CD4-positive, alpha-beta T cell treated with Interleukin-17A for 1 hour (primary cell): Measurements from ENCODE around the gene CATSPER1.
"Not testable (repeated sequence)": the region's sequence is repeated elsewhere in the genome, so short reads cannot be mapped to it uniquely, and the experiment has no call there.

Experiments
- DNase-seq: peaks from one replicate; pipeline ENCODE4 v3.0.0-alpha.2; 2020

Gene CATSPER1

DNA sequence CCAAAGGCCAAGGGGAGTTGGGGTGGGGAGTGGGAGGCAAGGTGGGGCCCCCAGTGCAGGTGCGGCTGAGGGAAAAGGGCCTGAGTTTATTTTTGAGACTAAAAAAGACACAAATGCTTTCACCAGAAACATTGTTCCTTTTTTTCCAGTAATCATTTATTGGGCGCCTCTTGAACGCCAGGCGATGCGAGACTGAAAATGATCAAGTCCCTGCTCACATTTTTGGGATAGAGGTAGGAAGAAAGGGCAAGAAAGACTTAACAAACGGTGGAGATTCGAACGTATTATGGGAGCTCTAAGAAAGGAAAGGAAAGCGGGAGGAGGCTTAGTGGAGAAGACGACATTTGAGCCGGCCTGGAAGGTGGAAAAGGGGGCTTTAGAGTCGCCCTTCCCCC lies 25.1 kb upstream of the CATSPER1 start:
- no peak for DNase-seq

DNA sequence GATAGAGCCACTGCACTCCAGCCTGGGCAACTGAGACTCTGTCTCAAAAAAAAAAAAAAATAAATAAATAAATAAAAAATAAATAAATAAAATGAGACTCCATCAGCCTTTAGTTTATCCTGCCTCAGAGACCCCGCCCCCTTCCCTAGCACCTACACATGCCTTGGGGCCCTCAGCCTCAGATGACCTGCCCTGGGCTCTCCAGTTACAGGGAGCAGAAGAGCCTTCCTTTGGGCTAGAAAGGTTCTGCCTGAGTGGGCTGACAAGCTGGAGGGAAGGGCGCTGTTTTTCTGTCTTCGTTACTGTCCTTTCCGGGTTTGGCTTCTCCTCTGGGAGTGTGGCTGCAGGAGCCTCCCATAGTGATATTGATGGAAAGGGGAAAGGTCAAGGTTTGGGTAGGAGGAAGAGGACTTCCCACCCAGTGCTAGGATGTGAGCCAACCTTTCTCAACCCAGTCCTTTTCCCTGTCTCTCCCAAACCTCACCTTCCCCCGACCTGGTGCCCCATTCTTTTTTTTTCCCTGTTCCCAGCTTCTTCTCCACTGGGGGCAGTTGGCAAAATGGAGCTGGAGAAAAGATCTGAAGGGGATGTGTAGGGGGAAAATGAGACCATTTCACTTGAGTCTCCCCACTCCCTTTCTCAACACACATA lies 24.4 kb upstream of the CATSPER1 start:
- DNase-seq = no peak

DNA sequence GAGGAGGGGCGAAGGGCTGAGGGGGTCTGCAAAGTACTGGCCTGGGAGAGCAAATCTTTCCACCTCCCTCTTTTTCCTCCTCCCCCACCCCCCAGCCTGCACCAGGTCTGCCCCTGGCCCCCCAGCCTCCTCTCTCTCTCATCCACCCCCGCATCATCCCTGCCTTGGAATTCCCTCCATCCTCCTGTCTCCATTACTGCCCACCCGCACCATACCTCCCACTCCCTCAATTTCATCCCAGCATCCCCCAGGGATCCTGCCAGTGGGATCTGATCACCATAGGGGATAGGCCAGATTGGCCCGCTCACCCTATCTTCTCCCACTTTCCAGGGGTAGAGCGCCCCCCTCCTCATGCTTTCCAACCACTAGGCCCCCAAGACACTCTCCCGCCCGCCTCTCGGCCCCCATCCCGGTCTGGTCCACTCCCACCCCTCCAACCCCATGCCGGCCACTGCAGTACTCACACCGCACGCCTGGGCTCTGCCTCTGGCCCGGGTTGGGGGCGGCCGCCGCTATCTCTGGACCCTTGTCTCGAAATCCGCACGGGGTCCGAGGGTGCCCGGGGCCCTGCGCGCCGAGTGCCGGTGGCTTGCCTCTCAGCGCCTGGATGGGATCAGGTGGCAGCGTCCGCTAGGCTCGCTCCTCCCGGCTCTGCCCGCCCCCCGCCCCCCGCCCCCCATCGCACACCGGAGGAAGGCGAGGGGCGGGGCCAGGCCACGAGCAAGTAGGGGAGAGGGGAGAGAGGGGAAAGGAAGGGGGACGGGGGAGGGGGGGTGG lies 22.5 kb upstream of the CATSPER1 start, which contains the start of gene GAL3ST3:
GAL3ST3 (minus strand) TSS at position 615 of the 777 bp plus-strand sequence. CDS start 3,746 bp downstream, outside the sequence.
- DNase-seq = no peak

DNA sequence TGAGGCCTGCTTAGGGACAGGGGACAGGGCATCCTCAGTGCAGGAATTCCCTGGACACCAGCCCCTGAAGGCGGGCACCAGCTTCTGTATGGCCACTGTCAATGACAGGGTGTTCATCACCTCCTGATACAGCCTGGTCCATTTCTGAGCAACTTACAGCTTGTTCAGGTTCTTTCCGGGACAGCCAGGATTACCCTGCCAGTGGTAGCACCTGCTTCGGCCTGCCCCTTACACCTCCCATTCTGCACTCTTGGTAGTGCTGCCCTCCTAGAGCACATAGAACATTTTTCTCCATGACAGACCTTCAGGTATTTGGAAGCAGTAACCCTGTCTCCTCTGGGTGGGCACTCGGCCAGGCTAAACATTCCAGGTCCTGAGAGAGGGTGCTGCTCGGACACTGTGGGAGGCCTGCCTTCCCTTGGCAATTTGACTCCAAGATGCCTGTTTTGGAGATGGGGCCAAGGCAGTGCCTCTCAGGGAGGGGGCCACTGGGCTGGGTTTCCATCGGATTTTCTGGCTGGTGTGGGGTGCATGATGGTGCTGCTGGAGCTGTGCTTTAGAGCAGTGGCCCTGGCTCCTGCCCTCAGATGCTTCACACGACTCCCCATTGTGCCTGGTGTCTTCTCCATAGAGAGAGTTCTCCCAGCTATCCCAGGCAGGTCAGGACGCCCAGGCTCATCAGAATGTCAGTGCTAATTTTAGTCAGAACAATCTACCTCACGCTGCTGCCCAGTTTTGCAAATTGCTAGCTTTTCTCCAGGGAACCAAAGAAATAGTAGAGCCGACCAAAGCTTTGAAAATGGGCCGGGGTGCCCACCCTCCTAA lies 21.5 kb upstream of the CATSPER1 start:
- no peak for DNase-seq

DNA sequence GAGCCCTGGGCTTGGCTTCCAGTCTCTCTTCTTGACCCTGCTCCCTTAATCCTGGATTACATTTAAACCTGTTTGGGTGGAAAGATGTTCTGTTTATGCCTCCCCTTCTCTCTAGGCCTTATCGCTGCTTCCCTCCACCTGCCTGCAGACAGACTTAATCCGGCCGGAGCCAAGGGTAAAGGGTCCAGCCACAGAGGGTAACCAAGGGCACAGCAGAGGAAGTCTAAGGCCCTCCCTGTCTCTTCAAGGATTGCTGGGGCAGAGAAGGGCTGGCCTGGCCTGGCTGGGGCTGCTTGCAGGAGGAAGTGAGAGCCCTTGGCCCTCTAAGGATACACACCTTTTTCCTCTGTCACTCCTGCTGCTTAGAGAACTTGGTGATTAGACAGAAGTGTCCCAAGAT lies 20.6 kb upstream of the CATSPER1 start:
- no peak for DNase-seq

DNA sequence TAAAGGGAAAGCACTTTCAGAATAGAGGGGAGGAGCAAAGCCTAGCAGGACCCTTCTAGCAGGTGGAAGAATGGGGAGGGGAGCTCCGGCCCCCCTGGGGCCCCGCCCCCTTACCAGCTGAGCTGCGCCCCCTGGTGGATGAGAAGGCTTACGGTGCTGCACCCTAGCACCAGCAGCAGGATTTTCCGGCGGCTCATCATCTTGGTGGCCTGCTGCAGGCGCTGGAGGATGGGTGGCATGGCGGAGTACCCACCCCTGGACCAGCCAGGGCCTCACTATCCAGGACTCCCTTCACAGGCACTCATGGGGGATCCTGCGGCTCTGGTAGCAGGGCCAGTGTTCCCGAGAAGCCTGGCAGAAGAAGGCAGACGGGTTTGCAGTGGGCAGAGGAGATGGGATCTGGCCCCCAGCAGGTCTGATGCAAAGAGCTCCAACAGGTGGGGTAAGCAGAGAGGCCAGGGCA lies 18.9 kb upstream of the CATSPER1 start:
- peak; percentile 86 for DNase-seq

DNA sequence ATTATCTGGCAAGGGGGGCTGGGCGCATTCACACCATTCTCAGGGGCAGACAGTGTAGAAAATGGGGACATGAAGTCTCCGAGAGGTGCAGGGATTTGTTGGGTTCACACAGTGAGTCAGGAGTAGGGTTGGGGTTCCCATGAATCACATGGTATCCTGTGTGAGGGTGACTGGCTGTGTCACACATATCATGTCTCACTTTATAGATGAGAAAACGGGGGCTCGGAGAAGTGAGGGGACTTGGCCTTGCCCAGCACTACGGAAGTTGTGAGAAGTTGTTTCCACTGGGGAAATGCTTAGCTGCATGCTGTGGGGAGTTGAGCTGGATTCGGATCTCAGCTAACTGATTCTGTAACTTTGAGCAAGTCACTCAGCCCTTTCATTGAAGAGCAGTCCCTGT lies 18.5 kb upstream of the CATSPER1 start:
- no peak for DNase-seq

DNA sequence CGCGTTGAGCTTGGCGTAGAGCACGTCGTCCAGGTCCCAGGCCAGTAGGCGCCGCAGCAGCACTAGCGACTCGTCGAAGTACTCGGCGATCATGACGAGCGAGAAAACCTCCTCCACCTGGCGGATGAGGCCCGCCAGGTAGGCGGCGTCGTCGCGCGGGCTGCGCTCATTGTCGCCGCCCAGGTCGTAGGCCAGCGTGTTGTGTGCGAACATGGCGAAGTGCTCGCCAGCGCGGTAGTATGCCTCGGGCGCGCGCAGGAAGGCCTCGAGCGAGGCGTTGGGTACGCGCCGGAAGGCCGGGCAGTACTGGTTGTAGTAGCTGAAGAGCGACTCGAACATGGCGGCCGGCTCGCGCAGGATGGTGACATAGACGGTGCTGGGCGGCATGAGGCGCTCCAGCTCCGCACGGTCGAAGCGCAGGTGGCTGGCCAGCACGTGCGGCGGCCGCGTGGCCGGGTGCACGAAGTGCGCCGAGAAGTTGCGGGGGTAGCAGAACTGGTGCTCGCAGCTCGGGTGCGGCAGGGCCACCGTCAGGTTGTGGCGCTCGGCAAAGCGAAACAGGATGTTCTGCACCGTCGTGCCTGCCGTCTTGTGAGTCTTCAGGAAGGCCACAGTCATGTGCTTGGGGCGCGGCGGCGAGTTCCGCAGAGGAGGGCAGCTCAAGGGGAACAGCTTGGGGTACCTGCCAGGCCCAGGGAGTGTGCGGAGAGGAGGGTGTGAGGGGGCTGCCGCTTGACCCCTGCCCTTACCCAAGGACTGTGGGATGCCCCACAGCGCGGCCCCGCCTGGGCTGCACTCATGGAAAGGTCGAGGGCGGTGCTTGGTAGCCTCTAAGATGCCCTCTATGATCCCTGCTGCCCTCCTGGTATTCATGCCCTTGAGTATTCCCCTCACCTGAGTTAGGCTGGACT lies 17.0 kb upstream of the CATSPER1 start:
- DNase-seq = no peak

DNA sequence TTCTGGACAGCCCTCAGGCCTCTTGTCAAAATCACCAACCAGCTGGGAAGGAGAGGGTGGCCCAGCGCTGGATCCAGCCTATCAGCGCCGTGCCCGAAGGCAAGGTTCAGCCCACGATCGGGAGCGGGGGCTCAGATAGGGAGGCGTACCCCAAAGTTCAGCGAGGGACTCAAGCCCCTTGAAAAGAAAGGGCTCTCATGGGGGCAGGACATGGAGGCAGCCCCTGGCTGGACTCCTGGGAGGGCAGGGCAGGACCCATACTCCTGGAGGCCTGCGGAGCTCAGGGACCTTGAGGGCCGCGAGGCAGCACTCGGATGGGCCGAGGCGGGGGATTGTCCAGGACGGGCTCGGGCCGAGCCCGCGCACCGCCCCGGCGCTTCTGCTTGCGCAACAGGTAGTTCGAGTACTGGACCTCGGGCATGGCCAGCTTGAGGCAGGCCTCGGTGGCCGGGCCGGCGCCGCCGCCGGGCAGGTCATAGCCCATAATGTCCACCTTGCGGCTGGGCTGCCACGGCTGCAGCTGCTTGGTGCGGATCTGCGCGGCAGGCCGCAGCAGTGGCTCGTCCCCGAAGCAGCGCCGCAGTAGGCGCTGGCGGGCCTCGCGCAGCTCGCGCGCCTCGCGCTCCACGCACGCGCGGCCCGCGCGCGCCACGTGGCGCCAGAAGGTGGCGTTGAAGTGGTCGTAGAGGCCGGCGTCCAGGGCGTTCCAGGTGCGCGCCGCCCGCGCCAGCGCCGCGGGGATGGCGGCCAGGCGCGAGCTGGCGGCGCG lies 16.1 kb upstream of the CATSPER1 start:
- no peak for DNase-seq

DNA sequence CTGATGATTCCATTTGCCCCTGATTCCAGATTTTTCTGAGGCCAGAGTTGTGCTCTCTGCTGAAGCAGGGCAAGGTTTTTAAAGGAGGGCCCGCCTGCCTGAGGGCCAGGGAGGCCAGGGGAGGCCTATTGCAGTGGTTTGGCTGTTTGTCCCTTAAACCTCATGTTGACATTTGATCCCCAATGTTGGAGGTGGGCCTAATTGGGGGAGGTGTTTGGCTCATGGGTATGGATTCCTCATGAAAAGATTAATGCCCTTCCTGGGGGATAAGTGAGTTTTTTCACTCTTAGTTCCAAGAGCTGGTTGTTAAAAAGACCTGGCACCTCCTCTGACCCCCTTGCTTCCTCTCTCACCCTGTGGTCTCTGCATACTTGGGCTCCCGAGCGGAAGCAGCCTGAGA lies 13.5 kb upstream of the CATSPER1 start:
- DNase-seq = no peak

DNA sequence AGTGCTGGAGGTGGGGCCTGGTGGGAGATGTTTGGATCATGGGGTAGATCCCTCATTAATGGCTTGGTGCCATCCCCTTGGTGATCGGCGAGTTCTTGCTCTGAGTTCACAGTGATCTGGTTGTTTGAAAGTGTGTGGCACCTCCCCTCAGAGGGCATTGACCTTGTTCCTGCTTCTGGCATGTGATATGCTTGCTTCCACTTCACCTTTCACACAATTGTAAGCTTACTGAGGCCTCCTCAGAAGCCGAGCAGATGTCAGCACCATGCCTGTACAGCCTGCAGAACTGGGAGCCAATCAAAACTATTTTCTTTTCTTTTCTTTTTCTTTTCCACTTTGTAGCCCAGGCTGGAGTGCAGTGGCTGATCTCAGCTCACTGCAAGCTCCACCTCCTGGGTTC lies 11.0 kb upstream of the CATSPER1 start:
- no peak for DNase-seq

DNA sequence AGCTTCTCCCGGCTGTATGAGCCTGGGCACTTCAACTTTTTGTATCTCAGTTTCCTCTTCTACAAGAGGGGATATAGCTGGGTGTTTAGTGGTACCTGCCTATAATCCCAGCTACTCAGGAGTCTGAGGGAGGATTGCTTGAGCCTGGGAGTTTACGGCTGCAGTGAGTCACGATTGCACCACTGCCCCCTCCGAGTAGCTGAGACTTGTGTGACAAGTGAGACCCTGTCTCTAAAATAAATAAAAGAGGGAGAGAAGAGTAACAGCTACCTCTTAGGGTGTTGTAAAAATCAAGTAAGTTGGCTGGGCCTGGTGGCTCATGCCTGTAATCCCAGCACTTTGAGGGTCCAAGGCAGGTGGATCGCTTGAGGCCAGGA lies 10.0 kb upstream of the CATSPER1 start:
- no peak for DNase-seq

DNA sequence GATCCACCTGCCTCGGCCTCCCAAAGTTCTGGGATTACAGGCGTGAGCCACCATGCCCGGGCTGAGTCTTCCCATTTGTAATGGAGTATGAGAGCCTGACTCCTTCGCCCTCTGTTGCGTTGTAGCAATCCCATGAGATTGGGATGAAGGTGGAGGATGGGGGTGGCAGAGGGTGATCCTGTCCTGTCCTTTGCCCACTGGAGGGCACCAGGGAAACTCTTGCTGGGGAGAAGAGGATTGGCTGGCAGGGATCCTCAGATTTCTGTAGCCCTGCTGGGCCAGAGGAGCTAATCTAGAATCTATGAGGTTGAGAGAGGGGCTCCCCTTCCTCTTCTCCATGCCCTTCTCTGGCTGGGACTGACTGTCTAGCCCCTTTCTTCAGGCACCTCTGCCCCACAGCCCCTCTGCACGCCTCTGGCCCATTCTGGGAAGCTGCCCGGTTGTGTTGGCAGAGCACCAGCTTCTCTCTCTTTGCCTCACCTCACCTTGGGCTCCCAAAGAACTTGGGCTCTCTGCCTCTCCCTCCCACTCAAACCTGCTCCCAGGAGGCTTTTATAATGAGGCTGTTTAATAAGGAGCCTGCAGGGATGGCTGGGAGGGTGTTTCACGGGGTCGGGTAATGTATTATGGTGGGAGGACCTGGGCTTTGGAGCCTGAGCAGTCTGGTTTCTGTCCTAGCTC lies 9.5 kb upstream of the CATSPER1 start:
- DNase-seq = no peak

DNA sequence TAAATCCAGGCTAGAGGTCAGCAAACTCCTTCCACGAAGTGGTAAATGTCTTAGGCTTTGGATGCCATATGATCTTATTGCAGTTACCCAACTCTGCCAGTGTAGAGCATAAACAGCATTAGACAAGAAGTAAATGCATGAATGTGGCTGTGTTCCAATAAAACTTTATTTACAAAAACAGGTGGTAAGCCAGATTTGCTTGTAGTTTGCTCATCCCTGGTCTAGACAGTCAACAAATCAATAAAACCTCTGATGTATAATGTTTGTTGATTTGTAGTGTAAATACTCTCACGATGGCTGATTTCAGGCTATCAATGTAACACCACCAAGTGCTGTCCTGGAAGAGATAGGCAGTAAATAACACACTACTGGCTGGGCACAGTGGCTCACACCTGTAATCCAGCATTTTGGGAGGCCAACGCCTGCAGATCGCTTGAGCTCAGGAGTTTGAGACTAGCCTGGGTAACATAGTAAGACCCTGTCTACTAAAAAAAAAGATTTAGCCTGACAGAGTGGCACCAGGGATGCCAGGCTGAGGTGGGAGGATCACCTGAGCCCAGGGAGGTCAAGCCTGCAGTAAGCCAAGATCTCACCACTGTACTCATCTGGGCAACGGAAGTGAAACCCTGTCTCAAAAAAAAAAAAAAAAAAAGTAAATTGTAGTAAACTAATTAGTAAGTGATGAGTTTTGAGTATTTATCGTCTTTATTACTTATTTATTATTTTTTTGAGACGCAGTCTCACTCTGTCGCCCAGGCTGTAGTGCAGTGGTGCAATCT lies 6.9 kb upstream of the CATSPER1 start:
- no peak for DNase-seq

DNA sequence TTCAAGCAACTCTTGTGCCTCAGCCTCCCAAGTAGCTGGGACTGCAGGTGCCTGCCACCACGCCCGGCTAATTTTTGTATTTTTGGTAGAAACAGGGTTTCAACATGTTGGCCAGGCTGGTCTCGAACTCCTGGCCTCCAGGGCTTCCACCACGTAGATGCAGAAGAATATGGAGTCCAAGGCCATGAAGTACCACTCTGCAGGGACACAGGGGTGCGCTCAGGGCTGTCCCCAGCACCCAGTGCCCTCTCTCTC lies 3.2 kb downstream of the CATSPER1 start:
- not testable (repeated sequence) for DNase-seq

DNA sequence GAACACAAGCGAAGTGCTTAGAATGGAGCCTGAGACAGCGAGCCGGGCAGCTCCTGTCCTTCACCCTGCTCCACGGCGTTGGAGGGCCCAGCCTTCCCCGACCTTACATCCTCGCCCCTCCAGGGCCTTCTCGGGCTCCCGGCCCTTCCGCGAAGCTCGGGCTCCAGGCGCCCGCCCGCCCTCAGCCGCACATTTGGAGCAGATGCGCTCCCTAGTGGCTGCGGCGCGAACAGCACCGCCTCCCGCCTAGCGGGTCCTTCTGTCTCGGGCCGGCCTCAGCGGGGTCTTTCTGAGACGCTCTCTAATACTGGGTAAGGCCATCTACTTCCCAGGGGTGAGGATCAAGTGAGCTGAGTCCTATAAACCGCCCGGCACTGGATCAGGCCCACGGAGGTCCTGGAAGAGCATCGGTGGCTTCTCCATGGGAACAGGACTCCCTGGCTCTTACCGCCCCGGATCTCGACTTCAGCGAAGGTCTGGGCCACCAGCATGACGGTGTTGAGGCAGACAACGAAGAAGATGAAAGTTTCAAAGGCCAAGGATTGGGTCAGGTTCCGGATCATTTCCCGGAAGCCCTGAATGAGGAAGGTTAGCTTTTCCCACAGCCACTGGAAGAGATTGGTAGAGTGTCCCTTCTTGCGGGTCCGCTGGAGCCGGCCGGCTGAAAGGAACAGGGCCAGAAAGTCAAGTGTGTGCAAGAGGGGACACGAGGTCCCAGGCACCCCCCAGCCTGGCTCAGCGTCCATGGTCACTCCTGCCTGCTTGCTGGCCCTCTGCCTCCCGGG lies 3.7 kb downstream of the CATSPER1 start:
- peak; percentile 75 for DNase-seq

DNA sequence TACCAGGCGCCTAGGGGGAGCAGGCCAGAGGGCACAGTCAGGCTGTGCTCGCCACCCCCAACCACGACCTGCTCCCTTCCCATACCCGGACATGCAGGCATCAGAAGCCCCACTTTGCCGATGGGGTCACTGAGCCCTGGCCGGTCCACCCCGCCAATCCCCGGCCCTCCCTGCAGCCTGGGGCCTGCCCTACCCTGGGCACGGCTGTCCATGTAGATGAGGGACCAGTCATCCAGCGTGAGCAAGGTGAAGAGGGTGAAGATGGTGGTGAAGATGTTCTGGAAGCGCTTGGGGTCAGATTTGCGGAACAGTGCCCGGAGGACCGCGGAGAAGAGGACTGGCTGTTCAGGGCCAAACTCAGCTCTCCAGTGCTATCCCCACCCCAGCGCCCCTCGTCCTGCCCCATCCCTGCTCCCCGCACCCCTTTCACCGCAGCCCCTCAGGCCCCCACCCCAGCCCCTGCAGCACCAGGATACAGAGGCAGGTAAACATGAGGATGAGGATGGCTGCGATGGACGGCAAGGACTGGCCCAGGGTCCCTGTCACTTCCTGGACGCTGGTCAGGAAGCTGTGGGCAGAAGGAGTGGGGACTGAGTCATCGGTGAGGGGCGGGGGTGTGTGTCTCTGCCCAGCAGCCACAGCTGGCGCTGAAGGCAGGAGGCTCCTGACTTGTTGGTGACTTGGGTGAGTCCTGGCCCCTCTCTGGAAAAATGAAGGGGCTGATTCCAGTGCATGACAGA lies 5.5 kb downstream of the CATSPER1 start:
- no peak for DNase-seq

DNA sequence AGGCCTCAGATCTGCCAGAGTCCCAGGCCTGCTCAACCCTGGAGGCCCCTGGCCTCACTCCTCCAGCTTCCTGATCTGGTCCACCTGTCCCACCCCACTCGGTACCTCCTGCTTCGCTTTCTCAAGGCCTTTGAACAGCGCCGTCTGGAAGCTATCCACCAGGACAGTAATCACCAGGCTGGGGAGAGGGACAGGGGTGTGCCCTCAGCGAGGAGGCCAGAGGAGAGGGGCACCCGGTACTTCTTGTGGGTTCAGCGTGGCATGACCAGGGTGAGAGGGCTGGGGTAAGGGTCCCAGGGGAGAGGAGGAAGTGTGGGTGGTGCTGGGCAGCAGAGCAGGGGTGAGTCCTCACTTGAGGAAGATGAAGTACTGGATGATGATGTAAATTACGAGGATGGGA lies 6.1 kb downstream of the CATSPER1 start:
- no peak for DNase-seq

DNA sequence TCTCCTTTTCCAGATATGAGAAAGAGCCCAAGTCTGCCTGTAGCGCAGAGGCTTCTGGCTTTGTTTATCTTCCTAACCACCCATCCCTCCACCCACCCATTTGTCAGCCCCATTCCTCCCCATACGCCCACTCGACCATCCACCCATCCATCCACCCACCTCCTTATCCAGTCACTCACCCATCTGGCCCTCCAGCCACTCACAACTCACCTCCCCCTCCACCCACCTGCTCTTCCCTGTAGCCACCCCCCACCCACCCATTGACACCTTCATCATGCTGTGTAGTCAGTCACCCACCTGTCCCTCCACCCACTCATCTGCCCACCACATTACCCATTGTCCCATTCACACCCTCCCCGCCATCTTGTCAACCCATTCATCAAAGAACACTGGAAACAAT lies 9.0 kb downstream of the CATSPER1 start:
- no peak for DNase-seq
